H1 (cell line): ENCODE data around the gene ZNF532.

Source experiments
- ATF2 ChIP-seq: IDR thresholded peaks from 2 replicates; pipeline ENCODE4 v1.6.1; 2012; ENCODE audit warnings: low read length, inconsistent platforms
- CTCF ChIP-seq, 3 experiments: IDR thresholded peaks; 1 replicate in 2 of 3; 2 replicates in 1 of 3; pipeline versions ENCODE4 v1.5.1 to v1.6.1; 2011; ENCODE audit warnings: low read length in 3 of 3, mild to moderate bottlenecking in 3 of 3, inconsistent platforms in 2 of 3, low read depth in 1 of 3, moderate library complexity in 1 of 3; ENCODE audit not compliant: insufficient read depth in 1 of 3; ENCODE audit errors: control extremely low read depth in 1 of 3
- KDM1A ChIP-seq: fragments of 200-600, 300-600 bp; sonication (generic); IDR thresholded peaks from 2 replicates; pipeline ENCODE4 v1.7.1; 2016; ENCODE audit warnings: mild to moderate bottlenecking, low read length, borderline replicate concordance
- NRF1 ChIP-seq: IDR thresholded peaks from 2 replicates; pipeline ENCODE4 v1.6.1; 2011; ENCODE audit warnings: mild to moderate bottlenecking, low read depth, low read length, improper control_type of control experiment
- POLR2AphosphoS5 ChIP-seq: IDR thresholded peaks from 2 replicates; pipeline ENCODE4 v1.6.1; 2011; ENCODE audit warnings: low read depth, low read length
- SP2 ChIP-seq: IDR thresholded peaks from 2 replicates; pipeline ENCODE4 v1.6.1; 2012; ENCODE audit warnings: mild to moderate bottlenecking, low read length, inconsistent platforms
- TAF1 ChIP-seq: IDR thresholded peaks from 2 replicates; pipeline ENCODE4 v1.6.1; 2011; ENCODE audit warnings: mild to moderate bottlenecking, low read depth, low read length

- TF ChIP-seq KDM1A (no peak), NRF1 (no peak), SP2 (no peak), CTCF (IDR thresholded peaks at IDR 0.05; ENCODE audit: control extremely low read depth in 1 of 3, insufficient read depth in 1 of 3, low read depth in 1 of 3, low read length in 3 of 3) (no peak), TAF1 (no peak), ATF2 (no peak), POLR2AphosphoS5 (no peak)
Measured at GRCh38 chr18:58901143-58901542, 36.5 kb downstream of the ZNF532 start.
